Ishikawa (cell line): ENCODE results near the gene DNAJC6.

Source experiments
- CEBPB ChIP-seq: IDR thresholded peaks from 2 replicates; pipeline ENCODE4 v1.6.1; 2012
- CREB1 ChIP-seq: IDR thresholded peaks from 2 replicates; pipeline ENCODE4 v1.6.1; 2012; ENCODE audit warnings: low read depth
- EGR1 ChIP-seq: IDR thresholded peaks from 2 replicates; pipeline ENCODE4 v1.6.1; 2012
- EP300 ChIP-seq: IDR thresholded peaks from 2 replicates; pipeline ENCODE4 v1.6.1; 2012; ENCODE audit warnings: borderline replicate concordance
- FOXM1 ChIP-seq: IDR thresholded peaks from 2 replicates; pipeline ENCODE4 v1.6.1; 2012; ENCODE audit warnings: low read depth, borderline replicate concordance
- MAX ChIP-seq: IDR thresholded peaks from 2 replicates; pipeline ENCODE4 v1.6.1; 2012
- NFIC ChIP-seq: IDR thresholded peaks from 2 replicates; pipeline ENCODE4 v1.6.1; 2012
- RAD21 ChIP-seq: IDR thresholded peaks from 2 replicates; pipeline ENCODE4 v1.6.1; 2012; ENCODE audit warnings: low read depth
- REST ChIP-seq: IDR thresholded peaks from 2 replicates; pipeline ENCODE4 v1.6.1; 2012; ENCODE audit warnings: low read depth, mild to moderate bottlenecking
- TAF1 ChIP-seq: IDR thresholded peaks from 2 replicates; pipeline ENCODE4 v1.6.1; 2012; ENCODE audit warnings: low read depth, mild to moderate bottlenecking
- TCF12 ChIP-seq: IDR thresholded peaks from 2 replicates; pipeline ENCODE4 v1.6.1; 2012; ENCODE audit warnings: low read depth
- TEAD4 ChIP-seq: IDR thresholded peaks from 2 replicates; pipeline ENCODE4 v1.6.1; 2012
- USF1 ChIP-seq: IDR thresholded peaks from 2 replicates; pipeline ENCODE4 v1.6.1; 2012
- YY1 ChIP-seq: IDR thresholded peaks from 2 replicates; pipeline ENCODE4 v1.6.1; 2012; ENCODE audit warnings: low read depth
- ZBTB7A ChIP-seq: IDR thresholded peaks from 2 replicates; pipeline ENCODE4 v1.6.1; 2012; ENCODE audit warnings: low read depth

Gene DNAJC6

GRCh38 chr1:65319754-65320153, 10.4 kb downstream of the DNAJC6 start:
- TF ChIP-seq RAD21 (no peak), TEAD4 (no peak), ZBTB7A (no peak), EGR1 (no peak), TAF1 (no peak), FOXM1 (no peak), MAX (no peak), CREB1 (no peak), YY1 (no peak), EP300 (no peak), USF1 (no peak), TCF12 (no peak), REST (no peak), NFIC (no peak), CEBPB (no peak)

- TF ChIP-seq ZBTB7A (no peak), CEBPB (no peak), YY1 (no peak), EGR1 (no peak), MAX (no peak), NFIC (no peak), REST (no peak), CREB1 (no peak)
Observed at GRCh38 chr1:65321879-65322278, 12.5 kb downstream of the DNAJC6 start.

- no peak for TF ChIP-seq CEBPB
- TF ChIP-seq TAF1, result no peak
- TF ChIP-seq NFIC, result no peak
- no peak for TF ChIP-seq REST
- no peak for TF ChIP-seq YY1
- TF ChIP-seq CREB1, result no peak
- TF ChIP-seq RAD21, result no peak
- no peak for TF ChIP-seq EGR1
- TF ChIP-seq FOXM1, result no peak
- TF ChIP-seq TCF12, result no peak
- no peak for TF ChIP-seq EP300
- TF ChIP-seq TEAD4, result no peak
- no peak for TF ChIP-seq ZBTB7A
- TF ChIP-seq MAX, result no peak
- TF ChIP-seq USF1, result no peak
Observed at GRCh38 chr1:65323246-65323645, 13.9 kb downstream of the DNAJC6 start.

GRCh38 chr1:65330021-65330420, 20.7 kb downstream of the DNAJC6 start:
- TF ChIP-seq NFIC (no peak), ZBTB7A (no peak), USF1 (no peak)
